ENCODE measurements around the gene ZFHX3. TPM values are rescaled to one million over a fixed set of nuclear protein-coding genes. Genes with fewer than 3 reads are reported as not detected.

The ZFHX3 gene
- total RNA-seq, 2 donors from 2014 or later, result 57.7 to 70.1 TPM

GRCh38 chr16:73060892-73061490 is 13.1 kb upstream of the ZFHX3 start:
- ATAC-seq (ENCODE audit: insufficient number of reproducible peaks, low FRiP score, low read depth) (no peak), DNase-seq (ENCODE audit: low spot score) (no peak)
- Histone ChIP-seq H3K4me1 (ENCODE audit: control insufficient read depth in 1 of 2, low read depth in 2 of 2) (peaks cover 8 to 43% of the 10 kb centered on the region in 2 donors), H3K4me3 (peak overlapping the region; percentile 89), H3K27ac (peak overlapping the region; percentile 99), H3K9me3 (no peaks in the 10 kb centered on the region), H3K27me3 (replicated peaks; ENCODE audit: insufficient read depth) (no peaks in the 10 kb centered on the region), H3K36me3 (no peaks in the 10 kb centered on the region)
- no peak for TF ChIP-seq CTCF (IDR thresholded peaks at IDR 0.05)

DNA sequence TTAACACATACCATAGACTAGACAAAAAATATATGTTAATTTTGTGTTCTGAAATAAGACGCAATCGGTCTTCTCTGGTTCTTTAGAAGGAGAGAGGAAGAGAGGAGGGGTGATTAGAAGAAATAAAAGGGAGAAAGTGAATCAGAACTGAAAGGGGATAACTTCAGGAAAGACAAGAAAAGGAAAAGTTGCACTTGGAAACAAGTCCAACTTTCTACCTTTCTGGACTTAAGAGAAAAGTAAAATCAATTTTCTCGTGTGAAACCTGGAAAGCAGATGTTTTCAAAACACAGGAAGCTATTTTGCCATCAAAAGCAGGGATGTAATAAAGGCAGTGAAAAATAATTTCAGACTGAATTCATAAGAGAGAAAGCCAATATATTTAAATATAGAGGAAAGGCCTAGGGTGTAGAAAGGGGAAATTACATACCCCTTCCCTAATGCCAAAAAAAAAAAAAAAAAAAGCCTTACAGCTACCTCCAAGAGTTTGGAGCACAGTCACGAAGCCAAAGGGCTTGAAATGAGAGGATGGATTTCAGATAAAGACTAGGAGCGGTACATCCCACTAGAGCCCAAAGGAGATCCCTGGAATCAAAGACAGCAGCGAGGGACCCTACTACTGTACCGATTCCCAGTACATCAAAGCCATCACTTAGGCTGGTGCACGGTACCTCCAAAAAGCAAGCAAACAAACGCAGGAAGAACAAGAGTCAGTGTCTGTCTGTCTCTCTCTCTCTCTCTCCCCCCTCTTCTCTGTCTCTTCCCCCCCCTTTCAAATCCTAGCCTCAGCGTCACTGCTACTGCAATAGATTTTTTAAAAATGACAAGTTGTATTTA is 12.1 kb upstream of the ZFHX3 start:
- ATAC-seq (ENCODE audit: insufficient number of reproducible peaks, low FRiP score, low read depth) (no peak), DNase-seq (ENCODE audit: low spot score) (no peak)
- peak overlapping the region; percentile 99 for H3K27ac ChIP-seq
- H3K4me1 ChIP-seq (ENCODE audit: control insufficient read depth in 1 of 2, low read depth in 2 of 2), result peaks cover 12 to 41% of the 10 kb centered on the region in 2 donors
- H3K27me3 ChIP-seq (replicated peaks; ENCODE audit: insufficient read depth), result no peaks in the 10 kb centered on the region
- peak overlapping the region; percentile 89 for H3K4me3 ChIP-seq
- no peak for TF ChIP-seq CTCF (IDR thresholded peaks at IDR 0.05)
- H3K36me3 ChIP-seq, result no peaks in the 10 kb centered on the region
- H3K9me3 ChIP-seq, result no peaks in the 10 kb centered on the region

- Histone ChIP-seq H3K4me3 (peak overlapping the region; percentile 89), H3K27me3 (replicated peaks; ENCODE audit: insufficient read depth) (no peaks in the 10 kb centered on the region), H3K4me1 (ENCODE audit: control insufficient read depth in 1 of 2, low read depth in 2 of 2) (peaks cover 20 to 43% of the 10 kb centered on the region in 2 donors), H3K36me3 (no peaks in the 10 kb centered on the region), H3K27ac (peak overlapping the region; percentile 99), H3K9me3 (no peaks in the 10 kb centered on the region)
- no peak for TF ChIP-seq CTCF (IDR thresholded peaks at IDR 0.05)
- DNase-seq (ENCODE audit: low spot score) (no peak), ATAC-seq (ENCODE audit: insufficient number of reproducible peaks, low FRiP score, low read depth) (no peak)
Observed at GRCh38 chr16:73058616-73059409, 10.9 kb upstream of the ZFHX3 start.

- H3K4me3 ChIP-seq, result peak overlapping the region; percentile 89
- no peaks in the 10 kb centered on the region for H3K9me3 ChIP-seq
- H3K27me3 ChIP-seq (replicated peaks; ENCODE audit: insufficient read depth), result no peaks in the 10 kb centered on the region
- ATAC-seq (ENCODE audit: insufficient number of reproducible peaks, low FRiP score, low read depth) (no peak), DNase-seq (ENCODE audit: low spot score) (no peak)
- peak overlapping the region; percentile 99 for H3K27ac ChIP-seq
- no peaks in the 10 kb centered on the region for H3K36me3 ChIP-seq
- no peak for TF ChIP-seq CTCF (IDR thresholded peaks at IDR 0.05)
- H3K4me1 ChIP-seq (ENCODE audit: control insufficient read depth in 1 of 2, low read depth in 2 of 2), result peaks cover 21 to 43% of the 10 kb centered on the region in 2 donors
Observed at GRCh38 chr16:73058221-73058615, 10.3 kb upstream of the ZFHX3 start.
